ENCODE results near the gene LRP1. TPM values are rescaled to one million over a fixed set of nuclear protein-coding genes. Genes with fewer than 3 reads are reported as not detected.

LRP1 gene
- total and polyA plus RNA-seq, 2 of the 4 experiments (the other 2 are of a cell fraction): 73.1 to 142 TPM

- H3K18ac ChIP-seq (ENCODE audit: low read depth, low read length): no peak overlapping the region
- H3K27me3 ChIP-seq (ENCODE audit: control insufficient read depth, insufficient read depth, low read length): no peaks in the 10 kb centered on the region
- 100% methylated on average over 1 of the region's 6 CpGs; no CpG with 5 or more reads in 1 of the 2 experiments for WGBS, 2 experiments (ENCODE audit: extremely low coverage in 2 of 2, insufficient read length in 1 of 2)
- H2AK5ac ChIP-seq (ENCODE audit: low read depth, low read length): no peak overlapping the region
- H3K4me3 ChIP-seq (ENCODE audit: insufficient read depth, low read depth, low read length): no peak overlapping the region
- H3K9me3 ChIP-seq (ENCODE audit: control insufficient read depth, insufficient read depth, low read length): no peaks in the 10 kb centered on the region
- no peak overlapping the region for H4K91ac ChIP-seq (ENCODE audit: insufficient read depth, low read depth, low read length)
- H3K79me1 ChIP-seq (ENCODE audit: low read depth in 1 of 2, low read length in 2 of 2): peaks cover 57 to 93% of the 10 kb centered on the region in 2 experiments
- TSS peak; percentile 57 for BruUV-seq (replicated peaks)
- CTCF ChIA-PET: no interaction called here
- H3K9ac ChIP-seq (ENCODE audit: low read depth, low read length): no peak overlapping the region
- H2BK120ac ChIP-seq (ENCODE audit: low read depth, low read length): no peak overlapping the region
- H3K23ac ChIP-seq (ENCODE audit: low read depth, low read length): no peak overlapping the region
- no peak overlapping the region for H2BK20ac ChIP-seq (ENCODE audit: low read depth, low read length)
- POLR2A ChIA-PET (ENCODE audit: unreplicated experiment): interaction anchor here (0.7 kb wide), 1 partner anchor 26 kb away, joined by 4 read pairs; the partner anchor contains the start of gene LRP1
- H2BK5ac ChIP-seq (ENCODE audit: low read depth, low read length, poor library complexity, severe bottlenecking): no peak overlapping the region
- intact Hi-C loops (cut with micrococcal nuclease) (no loop called here), in situ Hi-C loops (cut with MboI; ENCODE audit: low sequenced_read_pairs) (no loop called here), dilution Hi-C loops (cut with HindIII; ENCODE audit: low sequenced_read_pairs, unreplicated experiment) (no loop called here)
- H2AFZ ChIP-seq (replicated peaks; ENCODE audit: low read length, poor library complexity): no peak overlapping the region
- H3K4me2 ChIP-seq (ENCODE audit: low read depth, low read length): no peak overlapping the region
- no peak overlapping the region for H4K8ac ChIP-seq (ENCODE audit: low read depth in 2 of 2, low read length in 2 of 2)
- H3K4me1 ChIP-seq (ENCODE audit: control insufficient read depth, insufficient read depth, low read length): peaks cover 38% of the 10 kb centered on the region
- H4K20me1 ChIP-seq (ENCODE audit: insufficient read depth, low read length): peaks cover 60% of the 10 kb centered on the region
- no peak overlapping the region for H3K4ac ChIP-seq (ENCODE audit: low read depth, low read length)
- no peak overlapping the region for H3K14ac ChIP-seq (replicated peaks; ENCODE audit: low read depth, low read length)
- DNase-seq (no peak), ATAC-seq (ENCODE audit: low read depth) (no peak)
- no peak overlapping the region for H3K56ac ChIP-seq (ENCODE audit: extremely low read depth, insufficient read depth, low read length)
- peaks cover 78% of the 10 kb centered on the region for H3K36me3 ChIP-seq (ENCODE audit: control insufficient read depth, insufficient read depth, low read length)
- no peak for TF ChIP-seq ELK1 (IDR thresholded peaks at IDR 0.05; ENCODE audit: borderline replicate concordance, low read depth, low read length)
- TF ChIP-seq USF2 (IDR thresholded peaks at IDR 0.05; ENCODE audit: low read depth, low read length): no peak
- TF ChIP-seq POLR2A (IDR thresholded peaks at IDR 0.05; ENCODE audit: low read depth, low read length): no peak
- TF ChIP-seq SMC3 (IDR thresholded peaks at IDR 0.05; ENCODE audit: low read depth, low read length): no peak
- TF ChIP-seq MXI1 (IDR thresholded peaks at IDR 0.05; ENCODE audit: borderline replicate concordance, low read depth, low read length): no peak
- TF ChIP-seq RFX5 (IDR thresholded peaks at IDR 0.05; ENCODE audit: low read depth, low read length): no peak
- TF ChIP-seq CEBPB (IDR thresholded peaks at IDR 0.05; ENCODE audit: low read depth, low read length): no peak
- no peak for TF ChIP-seq MAZ (IDR thresholded peaks at IDR 0.05; ENCODE audit: borderline replicate concordance, low read depth, low read length)
- no peak for TF ChIP-seq CTCF (conservative IDR thresholded peaks at IDR 0.05; ENCODE audit: low read depth, low read length)
- no peak for TF ChIP-seq BHLHE40 (IDR thresholded peaks at IDR 0.05; ENCODE audit: low read depth, low read length)
- TF ChIP-seq RAD21 (IDR thresholded peaks at IDR 0.05; ENCODE audit: low read length): no peak
- TF ChIP-seq FOS (IDR thresholded peaks at IDR 0.05; ENCODE audit: low read depth, low read length): no peak
- TF ChIP-seq CHD1 (IDR thresholded peaks at IDR 0.05; ENCODE audit: low read depth, low read length): no peak
- no peak overlapping the region for H2BK15ac ChIP-seq (ENCODE audit: low read depth, low read length)
- peaks cover 39% of the 10 kb centered on the region for H3K9me1 ChIP-seq (ENCODE audit: insufficient read depth, low read length)
- peak overlapping the region; percentile 9 for H2AK9ac ChIP-seq (replicated peaks; ENCODE audit: low read depth, low read length, poor library complexity)
- H4K5ac ChIP-seq (ENCODE audit: low read depth, low read length): no peak overlapping the region
- H3K27ac ChIP-seq (ENCODE audit: insufficient read depth, low read length): no peak overlapping the region
These were observed 25.8 kb downstream of the LRP1 start for GRCh38 chr12:57154076-57154475.

Data from IMR-90 (cell line).